Measurements from ENCODE around the gene RABGAP1. TPM values are rescaled to one million over a fixed set of nuclear protein-coding genes. Genes with fewer than 3 reads are reported as not detected.

RABGAP1 gene
- total and polyA plus RNA-seq, 4 donors = 3.8 to 25.7 (median 10.5) TPM

- peaks cover 0 to 9% (median 5%) of the 10 kb centered on the region in 4 donors for H3K4me1 ChIP-seq (ENCODE audit: control insufficient read depth in 4 of 4, insufficient read depth in 4 of 4, low read length in 3 of 4)
- no peak overlapping the region for H3K4me3 ChIP-seq (ENCODE audit: low read depth in 1 of 3, low read length in 3 of 3)
- peaks cover 0 to 4% (median under 1%) of the 10 kb centered on the region in 4 donors for H3K36me3 ChIP-seq (ENCODE audit: control insufficient read depth in 4 of 4, insufficient read depth in 3 of 4, low read depth in 1 of 4, low read length in 3 of 4)
- H3K27me3 ChIP-seq (ENCODE audit: control insufficient read depth in 4 of 4, insufficient read depth in 4 of 4, low read length in 3 of 4) = no peaks in the 10 kb centered on the region
- no peaks in the 10 kb centered on the region for H3K9me3 ChIP-seq (ENCODE audit: control insufficient read depth in 4 of 4, low read length in 3 of 4)
- DNase-seq (ENCODE audit: low spot score) = no peak
- WGBS = 93% methylated on average over 7 of the region's 7 CpGs
- TF ChIP-seq SP1 (IDR thresholded peaks at IDR 0.05) (no peak), NR2F2 (IDR thresholded peaks at IDR 0.05) (no peak)
- no peak overlapping the region for H3K27ac ChIP-seq (ENCODE audit: low read depth in 1 of 2, low read length in 2 of 2)
- no peak overlapping the region for H3K9ac ChIP-seq (ENCODE audit: low read depth in 1 of 2, low read length in 2 of 2)
These were observed 178.7 kb downstream of the RABGAP1 start for GRCh38 chr9:123119566-123119965.

GRCh38 chr9:123120131-123120530 is 179.3 kb downstream of the RABGAP1 start:
- peaks cover 0 to 9% (median 5%) of the 10 kb centered on the region in 4 donors for H3K4me1 ChIP-seq (ENCODE audit: control insufficient read depth in 4 of 4, insufficient read depth in 4 of 4, low read length in 3 of 4)
- WGBS = 95% methylated on average over 5 of the region's 5 CpGs
- no peak overlapping the region for H3K27ac ChIP-seq (ENCODE audit: low read depth in 1 of 2, low read length in 2 of 2)
- peaks cover 0 to 2% (median 0%) of the 10 kb centered on the region in 4 donors for H3K36me3 ChIP-seq (ENCODE audit: control insufficient read depth in 4 of 4, insufficient read depth in 3 of 4, low read depth in 1 of 4, low read length in 3 of 4)
- TF ChIP-seq FOXA2 (IDR thresholded peaks at IDR 0.05) = no peak
- no peak for TF ChIP-seq ZBTB33 (IDR thresholded peaks at IDR 0.05)
- no peak for TF ChIP-seq RXRA (IDR thresholded peaks at IDR 0.05)
- TF ChIP-seq TAF1 (conservative IDR thresholded peaks at IDR 0.05) = no peak
- TF ChIP-seq HNF4A (conservative IDR thresholded peaks at IDR 0.05) = no peak
- TF ChIP-seq NR2F2 (IDR thresholded peaks at IDR 0.05) = no peak
- TF ChIP-seq YY1 (IDR thresholded peaks at IDR 0.05) = no peak
- TF ChIP-seq JUND (IDR thresholded peaks at IDR 0.05) = no peak
- DNase-seq (ENCODE audit: low spot score) = no peak
- no peak overlapping the region for H3K4me3 ChIP-seq (ENCODE audit: low read depth in 1 of 3, low read length in 3 of 3)
- H3K9me3 ChIP-seq (ENCODE audit: control insufficient read depth in 4 of 4, low read length in 3 of 4) = no peaks in the 10 kb centered on the region
- no peak overlapping the region for H3K9ac ChIP-seq (ENCODE audit: low read depth in 1 of 2, low read length in 2 of 2)
- no peaks in the 10 kb centered on the region for H3K27me3 ChIP-seq (ENCODE audit: control insufficient read depth in 4 of 4, insufficient read depth in 4 of 4, low read length in 3 of 4)

DNA sequence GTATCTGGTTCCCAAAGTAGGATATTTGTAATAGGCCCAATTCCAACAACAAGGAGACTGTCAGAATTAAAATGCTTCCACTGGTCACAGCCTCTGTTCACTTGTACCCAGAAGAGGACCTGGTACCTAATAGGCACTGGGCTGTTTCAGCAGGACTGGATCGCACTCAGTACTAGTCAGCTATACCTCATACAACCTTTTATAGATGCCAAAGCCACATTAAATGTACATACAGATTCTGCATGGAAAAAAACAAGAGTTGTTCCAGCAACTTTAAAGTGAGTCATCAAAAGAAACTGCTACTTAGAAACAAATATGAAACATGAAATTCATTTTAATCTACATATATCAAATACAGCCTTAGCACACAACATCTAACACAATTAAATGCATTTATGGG is 180.1 kb downstream of the RABGAP1 start:
- 95% methylated on average over 1 of the region's 1 CpG for WGBS
- no peak overlapping the region for H3K27ac ChIP-seq (ENCODE audit: low read depth in 1 of 2, low read length in 2 of 2)
- peaks cover 0 to 1% (median 0%) of the 10 kb centered on the region in 4 donors for H3K36me3 ChIP-seq (ENCODE audit: control insufficient read depth in 4 of 4, insufficient read depth in 3 of 4, low read depth in 1 of 4, low read length in 3 of 4)
- TF ChIP-seq FOXA1 (IDR thresholded peaks at IDR 0.05) (no peak), HNF4A (conservative IDR thresholded peaks at IDR 0.05) (no peak), NR2F2 (IDR thresholded peaks at IDR 0.05) (no peak), TAF1 (conservative IDR thresholded peaks at IDR 0.05) (no peak), RAD21 (IDR thresholded peaks at IDR 0.05) (no peak), ATF3 (IDR thresholded peaks at IDR 0.05) (no peak), MAX (IDR thresholded peaks at IDR 0.05) (no peak), YY1 (IDR thresholded peaks at IDR 0.05) (no peak), EGR1 (IDR thresholded peaks at IDR 0.05; ENCODE audit: low read depth in 2 of 2) (no peak), REST (IDR thresholded peaks at IDR 0.05) (no peak), JUND (IDR thresholded peaks at IDR 0.05) (no peak), FOXA2 (IDR thresholded peaks at IDR 0.05) (no peak), HNF4G (IDR thresholded peaks at IDR 0.05) (no peak), ZBTB33 (IDR thresholded peaks at IDR 0.05) (no peak), SP1 (IDR thresholded peaks at IDR 0.05) (no peak), RXRA (IDR thresholded peaks at IDR 0.05) (no peak)
- TF ChIP-seq, protein P1, sequence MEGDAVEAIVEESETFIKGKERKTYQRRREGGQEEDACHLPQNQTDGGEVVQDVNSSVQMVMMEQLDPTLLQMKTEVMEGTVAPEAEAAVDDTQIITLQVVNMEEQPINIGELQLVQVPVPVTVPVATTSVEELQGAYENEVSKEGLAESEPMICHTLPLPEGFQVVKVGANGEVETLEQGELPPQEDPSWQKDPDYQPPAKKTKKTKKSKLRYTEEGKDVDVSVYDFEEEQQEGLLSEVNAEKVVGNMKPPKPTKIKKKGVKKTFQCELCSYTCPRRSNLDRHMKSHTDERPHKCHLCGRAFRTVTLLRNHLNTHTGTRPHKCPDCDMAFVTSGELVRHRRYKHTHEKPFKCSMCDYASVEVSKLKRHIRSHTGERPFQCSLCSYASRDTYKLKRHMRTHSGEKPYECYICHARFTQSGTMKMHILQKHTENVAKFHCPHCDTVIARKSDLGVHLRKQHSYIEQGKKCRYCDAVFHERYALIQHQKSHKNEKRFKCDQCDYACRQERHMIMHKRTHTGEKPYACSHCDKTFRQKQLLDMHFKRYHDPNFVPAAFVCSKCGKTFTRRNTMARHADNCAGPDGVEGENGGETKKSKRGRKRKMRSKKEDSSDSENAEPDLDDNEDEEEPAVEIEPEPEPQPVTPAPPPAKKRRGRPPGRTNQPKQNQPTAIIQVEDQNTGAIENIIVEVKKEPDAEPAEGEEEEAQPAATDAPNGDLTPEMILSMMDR (IDR thresholded peaks at IDR 0.05; ENCODE audit: low read depth, low read length, missing input control) = no peak
- no peak overlapping the region for H3K4me3 ChIP-seq (ENCODE audit: low read depth in 1 of 3, low read length in 3 of 3)
- H3K9me3 ChIP-seq (ENCODE audit: control insufficient read depth in 4 of 4, low read length in 3 of 4) = no peaks in the 10 kb centered on the region
- H3K27me3 ChIP-seq (ENCODE audit: control insufficient read depth in 4 of 4, insufficient read depth in 4 of 4, low read length in 3 of 4) = no peaks in the 10 kb centered on the region
- peak overlapping the region in 1 of 2 donors; percentile 48 for H3K9ac ChIP-seq (ENCODE audit: low read depth in 1 of 2, low read length in 2 of 2)
- H3K4me1 ChIP-seq (ENCODE audit: control insufficient read depth in 4 of 4, insufficient read depth in 4 of 4, low read length in 3 of 4) = peaks cover 0 to 9% (median 5%) of the 10 kb centered on the region in 4 donors
- DNase-seq (ENCODE audit: low spot score) = no peak
